ENCODE data around the gene TMC6. TPM values are rescaled to one million over a fixed set of nuclear protein-coding genes. Genes with fewer than 3 reads are reported as not detected.

The TMC6 gene
- total RNA-seq, 4 donors from 2014 or later = 31.6 to 44.8 (median 39.0) TPM

DNA sequence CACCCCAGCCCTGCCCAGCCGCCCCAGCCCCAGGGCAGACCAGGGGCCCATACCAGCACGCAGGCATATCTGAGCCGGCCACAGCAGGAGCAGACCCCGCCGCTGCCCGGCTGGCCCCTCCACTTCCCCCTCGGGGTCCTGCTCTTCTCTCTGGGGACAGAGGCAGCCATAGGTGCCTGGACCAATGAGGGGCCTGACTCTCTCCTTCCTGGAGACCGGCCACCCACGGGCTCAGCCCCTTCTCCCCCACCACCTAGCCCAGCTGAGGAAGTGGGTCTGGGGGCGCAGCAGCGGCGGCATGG, 3.8 kb downstream of the TMC6 start:
- intact Hi-C loops (cut with DNase I; ENCODE audit: low total_unique reads) = no loop called here
- no peak for DNase-seq (ENCODE audit: low spot score in 2 of 2)
- TF ChIP-seq POLR2A (IDR thresholded peaks at IDR 0.05) = no peak
- TF ChIP-seq, protein P1, sequence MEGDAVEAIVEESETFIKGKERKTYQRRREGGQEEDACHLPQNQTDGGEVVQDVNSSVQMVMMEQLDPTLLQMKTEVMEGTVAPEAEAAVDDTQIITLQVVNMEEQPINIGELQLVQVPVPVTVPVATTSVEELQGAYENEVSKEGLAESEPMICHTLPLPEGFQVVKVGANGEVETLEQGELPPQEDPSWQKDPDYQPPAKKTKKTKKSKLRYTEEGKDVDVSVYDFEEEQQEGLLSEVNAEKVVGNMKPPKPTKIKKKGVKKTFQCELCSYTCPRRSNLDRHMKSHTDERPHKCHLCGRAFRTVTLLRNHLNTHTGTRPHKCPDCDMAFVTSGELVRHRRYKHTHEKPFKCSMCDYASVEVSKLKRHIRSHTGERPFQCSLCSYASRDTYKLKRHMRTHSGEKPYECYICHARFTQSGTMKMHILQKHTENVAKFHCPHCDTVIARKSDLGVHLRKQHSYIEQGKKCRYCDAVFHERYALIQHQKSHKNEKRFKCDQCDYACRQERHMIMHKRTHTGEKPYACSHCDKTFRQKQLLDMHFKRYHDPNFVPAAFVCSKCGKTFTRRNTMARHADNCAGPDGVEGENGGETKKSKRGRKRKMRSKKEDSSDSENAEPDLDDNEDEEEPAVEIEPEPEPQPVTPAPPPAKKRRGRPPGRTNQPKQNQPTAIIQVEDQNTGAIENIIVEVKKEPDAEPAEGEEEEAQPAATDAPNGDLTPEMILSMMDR (IDR thresholded peaks at IDR 0.05) = no peak
- WGBS, 2 donors = 76% methylated on average over 12 of the region's 12 CpGs; no CpG with 5 or more reads in 1 of the 2 donors
- H3K4me3 ChIP-seq (ENCODE audit: low read depth, poor library complexity, severe bottlenecking) = no peak overlapping the region

GRCh38 chr17:78124081-78124835, 4.3 kb downstream of the TMC6 start:
- DNase-seq (ENCODE audit: low spot score in 2 of 2) = no peak
- no peak overlapping the region for H3K4me3 ChIP-seq (ENCODE audit: low read depth, poor library complexity, severe bottlenecking)
- 77 to 82% methylated on average over 21 to 27 of the region's 30 CpGs for WGBS, 2 donors
- intact Hi-C loops (cut with DNase I; ENCODE audit: low total_unique reads) = no loop called here
- TF ChIP-seq POLR2A (IDR thresholded peaks at IDR 0.05) = no peak
- TF ChIP-seq, protein P1 (IDR thresholded peaks at IDR 0.05) = no peak

GRCh38 chr17:78123258-78123929, 5.2 kb downstream of the TMC6 start:
- 93% methylated on average over 5 of the region's 5 CpGs for WGBS, 2 donors
- intact Hi-C loops (cut with DNase I; ENCODE audit: low total_unique reads) = no loop called here
- no peak overlapping the region for H3K4me3 ChIP-seq (ENCODE audit: low read depth, poor library complexity, severe bottlenecking)
- TF ChIP-seq, protein P1 (IDR thresholded peaks at IDR 0.05) = no peak
- no peak for TF ChIP-seq POLR2A (IDR thresholded peaks at IDR 0.05)
- no peak for DNase-seq (ENCODE audit: low spot score in 2 of 2)

GRCh38 chr17:78122931-78123249, 5.7 kb downstream of the TMC6 start:
- WGBS, 2 donors = 94% methylated on average over 4 of the region's 4 CpGs
- no peak for DNase-seq (ENCODE audit: low spot score in 2 of 2)
- intact Hi-C loops (cut with DNase I; ENCODE audit: low total_unique reads) = no loop called here
- TF ChIP-seq, protein P1 (IDR thresholded peaks at IDR 0.05) = no peak
- TF ChIP-seq POLR2A (IDR thresholded peaks at IDR 0.05) = no peak
- H3K4me3 ChIP-seq (ENCODE audit: low read depth, poor library complexity, severe bottlenecking) = no peak overlapping the region

DNA sequence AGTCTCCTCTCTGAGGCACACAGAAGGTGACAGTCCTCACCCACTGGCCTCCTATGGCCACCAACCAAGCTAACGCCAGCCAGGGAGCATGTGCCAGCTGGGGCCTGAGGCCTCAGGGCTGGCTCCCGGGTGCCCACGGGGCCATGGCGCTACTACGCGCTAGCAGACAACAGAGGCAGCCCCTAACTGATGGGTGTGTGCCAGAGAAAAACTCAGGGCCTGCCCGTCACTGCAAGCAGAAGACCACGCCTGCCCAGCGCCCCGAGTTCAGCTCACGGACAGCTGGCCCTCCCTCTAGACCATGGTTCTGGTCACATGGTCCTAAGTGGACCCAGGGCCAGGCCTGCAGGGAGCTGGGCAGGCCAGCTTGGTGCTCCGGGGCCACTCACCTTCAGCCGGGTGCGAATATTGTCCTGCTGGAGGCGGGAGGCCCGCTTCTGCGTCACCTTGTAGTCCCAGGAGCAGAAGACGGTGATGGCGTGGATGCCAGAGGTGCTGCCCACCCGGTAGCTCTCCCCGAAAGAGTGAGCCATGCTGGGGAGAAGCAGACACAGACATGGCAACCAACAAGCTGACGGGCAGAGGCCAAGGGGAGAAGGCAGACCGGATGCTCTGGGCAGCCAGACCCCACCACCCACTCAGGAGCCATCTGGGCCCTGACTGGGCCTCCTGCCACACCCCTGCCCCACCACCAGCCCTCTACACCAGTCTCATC, 6.2 kb downstream of the TMC6 start:
- intact Hi-C loops (cut with DNase I; ENCODE audit: low total_unique reads) = no loop called here
- no peak for DNase-seq (ENCODE audit: low spot score in 2 of 2)
- TF ChIP-seq, protein P1 (IDR thresholded peaks at IDR 0.05) = no peak
- no peak for TF ChIP-seq POLR2A (IDR thresholded peaks at IDR 0.05)
- WGBS, 2 donors = 90 to 94% methylated on average over 18 to 22 of the region's 23 CpGs
- no peak overlapping the region for H3K4me3 ChIP-seq (ENCODE audit: low read depth, poor library complexity, severe bottlenecking)

All from lower leg skin (tissue), 4 donors.